Upper lobe of right lung (tissue), 1 donor: ENCODE data around the gene ANO10. TPM values are rescaled to one million over a fixed set of nuclear protein-coding genes. Genes with fewer than 3 reads are reported as not detected.
"Not testable (repeated sequence)": the region's sequence is repeated elsewhere in the genome, so short reads cannot be mapped to it uniquely, and the experiment has no call there.

Experiments
- ATAC-seq: fragments of 200-7000 bp; cut with Tn5 transposase; one replicate; pipeline ENCODE4 v1.9.1; 2020; ENCODE audit warnings: mild to moderate bottlenecking, moderate library complexity
- DNase-seq: peaks from one replicate; pipeline ENCODE4 v3.0.0-alpha.2; 2020
- H3K27ac ChIP-seq: fragments of 200-600 bp; one replicate; pipeline ENCODE4 v1.8.0; 2022
- H3K27me3 ChIP-seq: fragments of 200-600 bp; one replicate; pipeline ENCODE4 v1.8.0; 2022; ENCODE audit warnings: mild to moderate bottlenecking
- H3K36me3 ChIP-seq: fragments of 200-600 bp; one replicate; pipeline ENCODE4 v1.8.0; 2022
- H3K4me1 ChIP-seq: fragments of 200-600 bp; one replicate; pipeline ENCODE4 v1.8.0; 2022
- H3K4me3 ChIP-seq: fragments of 200-600 bp; one replicate; pipeline ENCODE4 v1.8.0; 2022; ENCODE audit warnings: mild to moderate bottlenecking
- H3K9me3 ChIP-seq: fragments of 200-600 bp; one replicate; pipeline ENCODE4 v1.8.0; 2022
- CTCF ChIP-seq: fragments of 200-600 bp; IDR thresholded peaks from one replicate; pipeline ENCODE4 v1.8.0; 2022; ENCODE audit warnings: antibody characterized with exemption
- intact Hi-C: fragments of 100-400 bp; cut with DNase I; formaldehyde crosslinking; loops from one replicate; pipeline ENCODE4 v1.11.0; 2022
- total RNA-seq: library from RNA; stranded (reverse); fragmentation: NEBNext Ultra II Directional; extraction: Animal tissue kit (Norgen Biotek cat#: 25700); gene quantifications from one replicate; pipeline ENCODE4 v1.2.1, GENCODE V29; 2021
- donor health status: DM: no; HTN: yes; CAD: no; lungs with severe emphysema.

ANO10 gene
- total RNA-seq, 1 donor from 2014 or later, result 30.6 TPM

- no peak overlapping the region for H3K4me3 ChIP-seq
- intact Hi-C loops, result no loop called here
- no peak for ATAC-seq
These were observed 23.9 kb downstream of the ANO10 start for GRCh38 chr3:43597961-43598360.

GRCh38 chr3:43596178-43596577, 25.6 kb downstream of the ANO10 start:
- H3K36me3 ChIP-seq, H3K4me3 ChIP-seq, ATAC-seq, H3K9me3 ChIP-seq, H3K4me1 ChIP-seq, intact Hi-C loops, H3K27ac ChIP-seq, H3K27me3 ChIP-seq, DNase-seq: not testable (repeated sequence)

More at GRCh38 chr3:43597961-43598360, 23.9 kb downstream of the ANO10 start:
- no peak for TF ChIP-seq CTCF
- Histone ChIP-seq H3K4me1 (no peaks in the 10 kb centered on the region), H3K27ac (no peak overlapping the region), H3K36me3 (peaks cover 14% of the 10 kb centered on the region), H3K9me3 (no peaks in the 10 kb centered on the region), H3K27me3 (no peaks in the 10 kb centered on the region)
- DNase-seq, result no peak

- intact Hi-C loops, result not testable (repeated sequence)
These were observed 26.5 kb downstream of the ANO10 start for GRCh38 chr3:43595280-43595679.

GRCh38 chr3:43593588-43593987, 28.2 kb downstream of the ANO10 start:
- ATAC-seq, H3K27ac ChIP-seq, H3K4me1 ChIP-seq, H3K27me3 ChIP-seq, H3K4me3 ChIP-seq, H3K9me3 ChIP-seq, intact Hi-C loops, DNase-seq: not testable (repeated sequence)
- peaks cover 13% of the 10 kb centered on the region for H3K36me3 ChIP-seq

More at GRCh38 chr3:43595280-43595679, 26.5 kb downstream of the ANO10 start:
- not testable (repeated sequence) for H3K4me3 ChIP-seq, H3K27ac ChIP-seq, DNase-seq, ATAC-seq, H3K9me3 ChIP-seq, H3K4me1 ChIP-seq, H3K27me3 ChIP-seq
- H3K36me3 ChIP-seq, result peaks cover 13% of the 10 kb centered on the region

GRCh38 chr3:43591866-43592265, 29.9 kb downstream of the ANO10 start:
- H3K4me1 ChIP-seq, ATAC-seq, DNase-seq, H3K36me3 ChIP-seq, H3K27me3 ChIP-seq, H3K9me3 ChIP-seq, H3K27ac ChIP-seq, intact Hi-C loops, H3K4me3 ChIP-seq: not testable (repeated sequence)

- Histone ChIP-seq H3K36me3 (peaks cover 4% of the 10 kb centered on the region), H3K9me3 (no peaks in the 10 kb centered on the region), H3K27me3 (no peaks in the 10 kb centered on the region), H3K4me1 (no peaks in the 10 kb centered on the region), H3K4me3 (no peak overlapping the region), H3K27ac (no peak overlapping the region)
- TF ChIP-seq CTCF, result no peak
- ATAC-seq, result no peak
- DNase-seq, result no peak
- intact Hi-C loops, result no loop called here
These were observed 34.5 kb downstream of the ANO10 start for GRCh38 chr3:43587303-43587702.

GRCh38 chr3:43584043-43584826, 37.6 kb downstream of the ANO10 start:
- H3K9me3 ChIP-seq, result no peaks in the 10 kb centered on the region
- DNase-seq, result no peak
- H3K36me3 ChIP-seq, result no peaks in the 10 kb centered on the region
- TF ChIP-seq CTCF, result no peak
- intact Hi-C loops, result no loop called here
- no peaks in the 10 kb centered on the region for H3K27me3 ChIP-seq
- H3K4me3 ChIP-seq, result no peak overlapping the region
- H3K4me1 ChIP-seq, result no peaks in the 10 kb centered on the region
- no peak for ATAC-seq
- no peak overlapping the region for H3K27ac ChIP-seq

GRCh38 chr3:43583481-43583880, 38.3 kb downstream of the ANO10 start:
- ATAC-seq, result no peak
- intact Hi-C loops, result no loop called here
- Histone ChIP-seq H3K36me3 (no peaks in the 10 kb centered on the region), H3K4me1 (no peaks in the 10 kb centered on the region), H3K27ac (no peak overlapping the region), H3K4me3 (no peak overlapping the region), H3K9me3 (no peaks in the 10 kb centered on the region), H3K27me3 (no peaks in the 10 kb centered on the region)
- no peak for DNase-seq
- TF ChIP-seq CTCF, result no peak
